Measurements from ENCODE around the gene SLC35D2.
"Not testable (repeated sequence)": the region's sequence is repeated elsewhere in the genome, so short reads cannot be mapped to it uniquely, and the experiment has no call there.

The SLC35D2 gene

GRCh38 chr9:96333958-96334357, 49.6 kb downstream of the SLC35D2 start:
- no peak for TF ChIP-seq CTCF (IDR thresholded peaks at IDR 0.05; ENCODE audit: unreplicated experiment in 3 of 3)
- Mint-ChIP-seq H3K27ac (no peak overlapping the region), H3K27me3 (ENCODE audit: low read depth) (no peaks in the 10 kb centered on the region), H3K4me1 (no peaks in the 10 kb centered on the region), H3K4me3 (no peak overlapping the region), H3K36me3 (ENCODE audit: low read depth) (peaks cover 4% of the 10 kb centered on the region), H3K9me3 (no peaks in the 10 kb centered on the region)

- peaks cover 4% of the 10 kb centered on the region for H3K27me3 Mint-ChIP-seq (ENCODE audit: low read depth)
- H3K4me3 Mint-ChIP-seq = no peak overlapping the region
- H3K4me1 Mint-ChIP-seq = no peaks in the 10 kb centered on the region
- TF ChIP-seq CTCF (IDR thresholded peaks at IDR 0.05; ENCODE audit: unreplicated experiment in 3 of 3) = no peak
- H3K36me3 Mint-ChIP-seq (ENCODE audit: low read depth) = peaks cover 4% of the 10 kb centered on the region
- H3K9me3 Mint-ChIP-seq = no peaks in the 10 kb centered on the region
- H3K27ac Mint-ChIP-seq = no peak overlapping the region
Observed at GRCh38 chr9:96331236-96331947, 52.1 kb downstream of the SLC35D2 start.

- H3K9me3 Mint-ChIP-seq = no peaks in the 10 kb centered on the region
- H3K27ac Mint-ChIP-seq = no peak overlapping the region
- no peaks in the 10 kb centered on the region for H3K36me3 Mint-ChIP-seq (ENCODE audit: low read depth)
- peak; percentile 80 to 87 (median 85) for TF ChIP-seq CTCF (IDR thresholded peaks at IDR 0.05; ENCODE audit: unreplicated experiment in 3 of 3)
- no peaks in the 10 kb centered on the region for H3K4me1 Mint-ChIP-seq
- H3K4me3 Mint-ChIP-seq = no peak overlapping the region
- H3K27me3 Mint-ChIP-seq (ENCODE audit: low read depth) = peaks cover 7% of the 10 kb centered on the region
Observed at GRCh38 chr9:96327694-96328352, 55.7 kb downstream of the SLC35D2 start.

GRCh38 chr9:96323169-96323568, 60.3 kb downstream of the SLC35D2 start:
- Mint-ChIP-seq H3K4me1 (no peaks in the 10 kb centered on the region), H3K4me3 (no peak overlapping the region), H3K36me3 (ENCODE audit: low read depth) (no peaks in the 10 kb centered on the region), H3K27me3 (ENCODE audit: low read depth) (peaks cover 17% of the 10 kb centered on the region), H3K9me3 (no peaks in the 10 kb centered on the region), H3K27ac (no peak overlapping the region)
- TF ChIP-seq CTCF (IDR thresholded peaks at IDR 0.05; ENCODE audit: unreplicated experiment in 3 of 3) = no peak

GRCh38 chr9:96322736-96323135, 60.8 kb downstream of the SLC35D2 start:
- H3K4me1 Mint-ChIP-seq; H3K4me3 Mint-ChIP-seq; H3K36me3 Mint-ChIP-seq (ENCODE audit: low read depth); H3K9me3 Mint-ChIP-seq; H3K27ac Mint-ChIP-seq: not testable (repeated sequence)
- H3K27me3 Mint-ChIP-seq (ENCODE audit: low read depth) = peaks cover 16% of the 10 kb centered on the region

- not testable (repeated sequence) for H3K9me3 Mint-ChIP-seq; H3K27ac Mint-ChIP-seq; H3K4me1 Mint-ChIP-seq; H3K4me3 Mint-ChIP-seq; H3K36me3 Mint-ChIP-seq (ENCODE audit: low read depth)
- H3K27me3 Mint-ChIP-seq (ENCODE audit: low read depth) = peaks cover 16% of the 10 kb centered on the region
Observed at GRCh38 chr9:96322210-96322609, 61.3 kb downstream of the SLC35D2 start.

GRCh38 chr9:96321515-96321914, 62.0 kb downstream of the SLC35D2 start:
- Mint-ChIP-seq H3K4me1 (peaks cover 5% of the 10 kb centered on the region), H3K27me3 (ENCODE audit: low read depth) (peaks cover 18% of the 10 kb centered on the region), H3K36me3 (ENCODE audit: low read depth) (peaks cover 4% of the 10 kb centered on the region), H3K9me3 (no peaks in the 10 kb centered on the region), H3K4me3 (no peak overlapping the region), H3K27ac (no peak overlapping the region)
- TF ChIP-seq CTCF (IDR thresholded peaks at IDR 0.05; ENCODE audit: unreplicated experiment in 3 of 3) = no peak
